Peyer's patch (tissue), 4 donors: ENCODE data around the gene FBXW9. TPM values are rescaled to one million over a fixed set of nuclear protein-coding genes. Genes with fewer than 3 reads are reported as not detected.

Experiments used
- DNase-seq, 3 donors: peaks; one replicate each; pipeline ENCODE4 v3.0.0-alpha.2; 2017 to 2019
- H3K27ac ChIP-seq, 4 donors: fragments of 200-600 bp; sonication (generic); one replicate each; pipeline ENCODE4 v1.5.1; 2016 to 2019
- H3K27me3 ChIP-seq, 2 donors: fragments of 200-600 bp; sonication (generic); one replicate each; pipeline ENCODE4 v1.5.1; 2019
- H3K36me3 ChIP-seq, 3 donors: fragments of 200-600 bp; sonication (generic); one replicate each; pipeline ENCODE4 v1.5.1; 2016 to 2019
- H3K4me1 ChIP-seq, 4 donors: fragments of 200-600 bp; sonication (generic); one replicate each; pipeline ENCODE4 v1.5.1; 2016 to 2019
- H3K4me3 ChIP-seq, 4 donors: fragments of 200-600 bp; sonication (generic); 1 replicate in 3 of 4; 2 replicates in 1 of 4; pipeline ENCODE4 v1.5.1; 2016 to 2019; ENCODE audit warnings: mild to moderate bottlenecking in 1 of 4
- H3K9me3 ChIP-seq, 4 donors: fragments of 200-600 bp; sonication (generic); one replicate each; pipeline ENCODE4 v1.5.1; 2016 to 2019; ENCODE audit warnings: mild to moderate bottlenecking in 1 of 4
- CTCF ChIP-seq, 6 experiments: fragments of 450-650 bp in 4 of 6; fragments of 200-600 bp in 2 of 6; sonication (generic) in 1 of 6; IDR thresholded peaks; one replicate each; pipeline ENCODE4 v1.5.1; 2017 to 2019; ENCODE audit warnings: antibody characterized with exemption in 6 of 6, mild to moderate bottlenecking in 3 of 6, moderate library complexity in 1 of 6
- POLR2A ChIP-seq, 2 donors: fragments of 450-650 bp; IDR thresholded peaks; one replicate each; pipeline ENCODE4 v1.5.1; 2017; ENCODE audit warnings: antibody characterized with exemption in 2 of 2, mild to moderate bottlenecking in 2 of 2, moderate library complexity in 2 of 2
- total RNA-seq, 4 donors: library from RNA; depleted of rRNA; stranded (reverse); fragments of >200 nt; gene quantifications; one replicate each; pipeline ENCODE4 v1.1.0, GENCODE V29; 2016

FBXW9 gene
- total RNA-seq, 4 donors from 2014 or later: 6.3 to 9.9 (median 7.0) TPM; not detected in 1

GRCh38 chr19:12723641-12724426 lies 27.4 kb upstream of the FBXW9 start, which contains the start of gene TNPO2:
TSS of gene TNPO2 (minus strand) at chr19:12723932. CDS start at chr19:12720977, 2,955 bp downstream.
- Histone ChIP-seq H3K27ac (peak within 1 kb of the TSS; percentile 76 to 94 (median 92)), H3K27me3 (no peaks in the 10 kb centered on the region), H3K4me3 (peak within 1 kb of the TSS; percentile 59 to 97 (median 92)), H3K36me3 (peaks cover 0 to 16% (median 0%) of the 10 kb centered on the region in 3 donors), H3K4me1 (peaks cover 0 to 29% (median 11%) of the 10 kb centered on the region in 4 donors), H3K9me3 (no peaks in the 10 kb centered on the region)
- TF ChIP-seq CTCF (IDR thresholded peaks at IDR 0.05) (no peak), POLR2A (IDR thresholded peaks at IDR 0.05) (no peak)
- peak; percentile 57 to 79 (median 66) for DNase-seq

GRCh38 chr19:12723381-12723640 lies 26.9 kb upstream of the FBXW9 start:
- Histone ChIP-seq H3K4me1 (peaks cover 0 to 29% (median 11%) of the 10 kb centered on the region in 4 donors), H3K27me3 (no peaks in the 10 kb centered on the region), H3K4me3 (peak overlapping the region; percentile 59 to 97 (median 92)), H3K27ac (peak overlapping the region; percentile 76 to 94 (median 92)), H3K36me3 (peaks cover 0 to 16% (median 0%) of the 10 kb centered on the region in 3 donors), H3K9me3 (no peaks in the 10 kb centered on the region)
- no peak for DNase-seq
- TF ChIP-seq CTCF (IDR thresholded peaks at IDR 0.05) (no peak), POLR2A (IDR thresholded peaks at IDR 0.05) (no peak)

GRCh38 chr19:12722566-12723380 lies 26.3 kb upstream of the FBXW9 start:
- Histone ChIP-seq H3K27me3 (no peaks in the 10 kb centered on the region), H3K4me1 (peaks cover 0 to 29% (median 11%) of the 10 kb centered on the region in 4 donors), H3K4me3 (peak overlapping the region; percentile 89 to 97 (median 92)), H3K9me3 (no peaks in the 10 kb centered on the region), H3K27ac (peak overlapping the region; percentile 76 to 94 (median 92)), H3K36me3 (peaks cover 0 to 14% (median 0%) of the 10 kb centered on the region in 3 donors)
- DNase-seq: peak; percentile 93 to 99 (median 97)
- TF ChIP-seq CTCF (IDR thresholded peaks at IDR 0.05): peak in 2 of 6 experiments; percentile 9 to 10
- TF ChIP-seq POLR2A (IDR thresholded peaks at IDR 0.05): peak in 1 of 2 donors; percentile 39

- H3K27me3 ChIP-seq: no peaks in the 10 kb centered on the region
- peak; percentile 52 to 81 (median 75) for DNase-seq
- H3K4me3 ChIP-seq: peak overlapping the region; percentile 89 to 97 (median 92)
- H3K27ac ChIP-seq: peak overlapping the region; percentile 88 to 94 (median 92)
- H3K36me3 ChIP-seq: peaks cover 0 to 17% (median 0%) of the 10 kb centered on the region in 3 donors
- peaks cover 0 to 29% (median 11%) of the 10 kb centered on the region in 4 donors for H3K4me1 ChIP-seq
- TF ChIP-seq CTCF (IDR thresholded peaks at IDR 0.05) (no peak), POLR2A (IDR thresholded peaks at IDR 0.05) (no peak)
- H3K9me3 ChIP-seq: no peaks in the 10 kb centered on the region
Measured at GRCh38 chr19:12721656-12722565, 25.5 kb upstream of the FBXW9 start.
